Trophoblast cell (in vitro differentiated cells and primary cell): Measurements from ENCODE around the gene COPS2.

ENCODE experiments used
- DNase-seq, 2 donors: peaks; one replicate each; pipeline ENCODE4 v3.0.0-alpha.2; 2016
- H2AFZ ChIP-seq: 2 replicates; pipeline ENCODE4 v1.6.1; 2013; ENCODE audit warnings: low read length, moderate library complexity, mild to moderate bottlenecking; ENCODE audit not compliant: insufficient read depth, poor library complexity
- H2AK5ac ChIP-seq: 2 replicates; pipeline ENCODE4 v1.6.1; 2013; ENCODE audit warnings: mild to moderate bottlenecking, low read length
- H2BK120ac ChIP-seq: 2 replicates; pipeline ENCODE4 v1.6.1; 2013; ENCODE audit warnings: low read length, mild to moderate bottlenecking, moderate library complexity; ENCODE audit not compliant: insufficient read depth, poor library complexity
- H2BK12ac ChIP-seq: 2 replicates; pipeline ENCODE4 v1.6.1; 2013; ENCODE audit warnings: mild to moderate bottlenecking, low read length, moderate library complexity
- H2BK5ac ChIP-seq: 2 replicates; pipeline ENCODE4 v1.6.1; 2013; ENCODE audit warnings: low read length, low read depth, moderate library complexity, mild to moderate bottlenecking; ENCODE audit not compliant: poor library complexity
- H3K14ac ChIP-seq: 2 replicates; pipeline ENCODE4 v1.6.1; 2013; ENCODE audit warnings: mild to moderate bottlenecking, low read length
- H3K18ac ChIP-seq: 2 replicates; pipeline ENCODE4 v1.6.1; 2013; ENCODE audit warnings: mild to moderate bottlenecking, low read length
- H3K23ac ChIP-seq: 2 replicates; pipeline ENCODE4 v1.6.1; 2013; ENCODE audit warnings: low read length
- H3K27ac ChIP-seq: 2 replicates; pipeline ENCODE4 v1.5.1; 2013; ENCODE audit warnings: low read depth, mild to moderate bottlenecking, inconsistent platforms, low read length, moderate library complexity
- H3K27me3 ChIP-seq: 2 replicates; pipeline ENCODE4 v1.6.1; 2013; ENCODE audit warnings: inconsistent platforms, mild to moderate bottlenecking, low read length, moderate library complexity; ENCODE audit not compliant: insufficient read depth
- H3K36me3 ChIP-seq, 2 experiments: 1 replicate in 1 of 2; 2 replicates in 1 of 2; pipeline ENCODE4 v1.6.1; 2013; ENCODE audit warnings: low read length in 2 of 2, mild to moderate bottlenecking in 2 of 2, moderate library complexity in 1 of 2; ENCODE audit not compliant: insufficient read depth in 2 of 2, control insufficient read depth in 1 of 2
- H3K4ac ChIP-seq: 2 replicates; pipeline ENCODE4 v1.6.1; 2013; ENCODE audit warnings: low read depth, mild to moderate bottlenecking, low read length, moderate library complexity
- H3K4me1 ChIP-seq, 2 experiments: 1 replicate in 1 of 2; 2 replicates in 1 of 2; pipeline ENCODE4 v1.6.1; 2013; ENCODE audit warnings: low read length in 2 of 2, mild to moderate bottlenecking in 2 of 2, moderate library complexity in 1 of 2; ENCODE audit not compliant: insufficient read depth in 2 of 2, control insufficient read depth in 1 of 2
- H3K4me2 ChIP-seq: 2 replicates; pipeline ENCODE4 v1.6.1; 2013; ENCODE audit warnings: inconsistent platforms, mild to moderate bottlenecking, low read length, moderate library complexity
- H3K4me3 ChIP-seq: 2 replicates; pipeline ENCODE4 v1.5.1; 2013; ENCODE audit warnings: mild to moderate bottlenecking, low read depth, low read length, inconsistent platforms
- H3K79me1 ChIP-seq: one replicate; pipeline ENCODE4 v1.6.1; 2013; ENCODE audit warnings: low read length
- H3K79me2 ChIP-seq: 2 replicates; pipeline ENCODE4 v1.6.1; 2013; ENCODE audit warnings: low read length, mild to moderate bottlenecking; ENCODE audit not compliant: control insufficient read depth, insufficient read depth, poor library complexity
- H3K9ac ChIP-seq: 2 replicates; pipeline ENCODE4 v1.6.1; 2013; ENCODE audit warnings: mild to moderate bottlenecking, low read length
- H3K9me3 ChIP-seq: 2 replicates; pipeline ENCODE4 v1.6.1; 2013; ENCODE audit warnings: low read depth, mild to moderate bottlenecking, control low read depth, inconsistent platforms, low read length; ENCODE audit not compliant: insufficient read depth
- H4K12ac ChIP-seq: 2 replicates; pipeline ENCODE4 v1.6.1; 2013; ENCODE audit warnings: low read depth, mild to moderate bottlenecking, low read length, moderate library complexity
- H4K8ac ChIP-seq: 2 replicates; pipeline ENCODE4 v1.6.1; 2013; ENCODE audit warnings: low read depth, mild to moderate bottlenecking, low read length, moderate library complexity
- H4K91ac ChIP-seq: one replicate; pipeline ENCODE4 v1.6.1; 2013; ENCODE audit warnings: low read depth, mild to moderate bottlenecking, low read length, moderate library complexity
- WGBS: extraction: QIAGEN DNeasy Blood & Tissue Kit; methylation state at CpG from one replicate; pipeline ENCODE4 v1.1.7; 2013; ENCODE audit warnings: missing lambda C conversion rate; ENCODE audit not compliant: insufficient read length, insufficient coverage; ENCODE audit errors: extremely low coverage; 5-methylcytosine and 5-hydroxymethylcytosine counted together

Gene COPS2

GRCh38 chr15:49134683-49135341 lies 20.6 kb downstream of the COPS2 start:
- no peak for DNase-seq
- H2BK120ac ChIP-seq, result no peak overlapping the region
- no peak overlapping the region for H3K9ac ChIP-seq
- no peak overlapping the region for H3K14ac ChIP-seq
- H3K18ac ChIP-seq, result no peak overlapping the region
- no peak overlapping the region for H2BK5ac ChIP-seq
- H3K36me3 ChIP-seq, result peaks cover 2 to 5% of the 10 kb centered on the region in 2 experiments
- no peak overlapping the region for H4K8ac ChIP-seq
- no peaks in the 10 kb centered on the region for H3K79me2 ChIP-seq
- no peak overlapping the region for H2AK5ac ChIP-seq
- no peaks in the 10 kb centered on the region for H3K4me1 ChIP-seq
- no peak overlapping the region for H3K4me3 ChIP-seq
- H3K23ac ChIP-seq, result no peak overlapping the region
- no peak overlapping the region for H3K27ac ChIP-seq
- no peak overlapping the region for H4K12ac ChIP-seq
- no peak overlapping the region for H4K91ac ChIP-seq
- H3K4ac ChIP-seq, result no peak overlapping the region
- no peaks in the 10 kb centered on the region for H3K9me3 ChIP-seq
- H3K4me2 ChIP-seq, result no peak overlapping the region
- WGBS, result 100% methylated on average over 1 of the region's 5 CpGs
- H3K27me3 ChIP-seq, result no peaks in the 10 kb centered on the region
- H3K79me1 ChIP-seq, result no peaks in the 10 kb centered on the region
- H2BK12ac ChIP-seq, result no peak overlapping the region
- no peak overlapping the region for H2AFZ ChIP-seq

- Histone ChIP-seq H3K27me3 (no peaks in the 10 kb centered on the region), H2AFZ (no peak overlapping the region), H3K9me3 (no peaks in the 10 kb centered on the region), H3K14ac (no peak overlapping the region), H3K23ac (no peak overlapping the region), H3K4me3 (no peak overlapping the region), H3K4ac (no peak overlapping the region), H2AK5ac (no peak overlapping the region), H3K4me2 (no peak overlapping the region), H3K36me3 (peaks cover 2 to 7% of the 10 kb centered on the region in 2 experiments), H3K79me2 (no peaks in the 10 kb centered on the region), H4K91ac (no peak overlapping the region), H3K18ac (no peak overlapping the region), H4K8ac (no peak overlapping the region), H2BK120ac (no peak overlapping the region), H2BK5ac (no peak overlapping the region), H3K79me1 (no peaks in the 10 kb centered on the region), H4K12ac (no peak overlapping the region), H2BK12ac (no peak overlapping the region), H3K4me1 (no peaks in the 10 kb centered on the region), H3K9ac (no peak overlapping the region), H3K27ac (no peak overlapping the region)
- DNase-seq, result no peak
- WGBS, result no CpG with 5 or more reads among the region's 3 CpGs
Measured at GRCh38 chr15:49131403-49131802, 24.0 kb downstream of the COPS2 start.

- no peak overlapping the region for H3K4ac ChIP-seq
- H3K9ac ChIP-seq, result no peak overlapping the region
- H3K9me3 ChIP-seq, result no peaks in the 10 kb centered on the region
- H2AK5ac ChIP-seq, result no peak overlapping the region
- H2BK12ac ChIP-seq, result no peak overlapping the region
- no peak overlapping the region for H3K14ac ChIP-seq
- H3K4me1 ChIP-seq, result no peaks in the 10 kb centered on the region
- no peak overlapping the region for H2BK120ac ChIP-seq
- H3K36me3 ChIP-seq, result peaks cover 5 to 7% of the 10 kb centered on the region in 2 experiments
- H3K18ac ChIP-seq, result no peak overlapping the region
- H3K79me2 ChIP-seq, result no peaks in the 10 kb centered on the region
- H4K12ac ChIP-seq, result no peak overlapping the region
- DNase-seq, result no peak
- H2BK5ac ChIP-seq, result no peak overlapping the region
- no peak overlapping the region for H3K4me2 ChIP-seq
- no peak overlapping the region for H3K27ac ChIP-seq
- H4K8ac ChIP-seq, result no peak overlapping the region
- no peaks in the 10 kb centered on the region for H3K79me1 ChIP-seq
- H3K23ac ChIP-seq, result no peak overlapping the region
- H2AFZ ChIP-seq, result no peak overlapping the region
- no peaks in the 10 kb centered on the region for H3K27me3 ChIP-seq
- no peak overlapping the region for H4K91ac ChIP-seq
- no peak overlapping the region for H3K4me3 ChIP-seq
- no CpG with 5 or more reads among the region's 2 CpGs for WGBS
Measured at GRCh38 chr15:49124371-49124770, 31.0 kb downstream of the COPS2 start.

DNA sequence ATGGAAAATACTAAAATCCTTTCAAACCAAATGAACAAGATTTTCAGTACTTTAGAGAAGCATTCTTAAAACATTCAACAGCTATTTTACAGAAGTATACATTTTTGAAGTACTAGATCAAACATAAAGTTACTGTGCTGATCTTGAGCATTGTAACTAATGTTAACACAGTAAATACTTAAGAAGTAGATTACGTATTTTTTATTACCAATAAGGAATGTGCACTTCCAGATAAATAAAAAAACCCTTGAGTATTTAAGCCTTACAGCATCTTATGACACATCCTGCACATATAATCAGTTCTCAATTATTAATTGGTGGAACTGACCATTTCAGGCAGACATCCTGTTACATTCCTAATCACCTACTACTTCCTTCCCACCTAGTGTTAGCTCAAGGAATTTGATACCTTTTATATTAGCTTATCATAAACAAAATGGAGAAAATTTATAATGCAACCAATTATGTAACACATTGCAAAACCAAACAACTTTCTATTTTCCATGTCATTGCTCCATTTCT lies 32.8 kb downstream of the COPS2 start:
- Histone ChIP-seq H3K18ac (no peak overlapping the region), H3K4me3 (no peak overlapping the region), H3K9ac (no peak overlapping the region), H4K8ac (no peak overlapping the region), H3K79me2 (no peaks in the 10 kb centered on the region), H4K91ac (no peak overlapping the region), H3K23ac (no peak overlapping the region), H3K4ac (no peak overlapping the region), H2BK120ac (no peak overlapping the region), H4K12ac (no peak overlapping the region), H3K36me3 (peaks cover 2 to 4% of the 10 kb centered on the region in 2 experiments), H2BK5ac (no peak overlapping the region), H3K14ac (no peak overlapping the region), H3K79me1 (no peaks in the 10 kb centered on the region), H3K27me3 (no peaks in the 10 kb centered on the region), H2BK12ac (no peak overlapping the region), H3K4me2 (no peak overlapping the region), H2AFZ (no peak overlapping the region), H3K27ac (no peak overlapping the region), H2AK5ac (no peak overlapping the region), H3K9me3 (no peaks in the 10 kb centered on the region), H3K4me1 (no peaks in the 10 kb centered on the region)
- no peak for DNase-seq
- no CpG with 5 or more reads among the region's 1 CpG for WGBS
